Heart right ventricle (tissue), 16 donors: ENCODE measurements around the gene CCDC97. TPM values are rescaled to one million over a fixed set of nuclear protein-coding genes. Genes with fewer than 3 reads are reported as not detected.
A peak's percentile ranks its signal among the peaks of the same experiment; 100 is the strongest.

ENCODE experiments used
- ATAC-seq, 8 donors: fragments of 200-7000 bp; cut with Tn5 transposase; one replicate each; pipeline ENCODE4 v1.9.1; 2020; ENCODE audit warnings: mild to moderate bottlenecking in 8 of 8, moderate library complexity in 8 of 8, moderate number of reproducible peaks in 1 of 8
- DNase-seq, 2 donors: peaks; one replicate each; pipeline ENCODE4 v3.0.0-alpha.2; 2020
- H3K27ac ChIP-seq, 10 donors: fragments of 200-600 bp; sonication (generic) in 2 of 10; one replicate each; pipeline versions ENCODE4 v1.5.0 to v1.8.0; 2020 to 2022; ENCODE audit warnings: mild to moderate bottlenecking in 3 of 10
- H3K27me3 ChIP-seq, 7 donors: fragments of 200-600 bp; one replicate each; pipeline ENCODE4 v1.8.0; 2021 to 2022; ENCODE audit warnings: mild to moderate bottlenecking in 2 of 7
- H3K36me3 ChIP-seq, 9 donors: fragments of 200-600 bp; sonication (generic) in 1 of 9; one replicate each; pipeline versions ENCODE4 v1.5.0 to v1.8.0; 2020 to 2022; ENCODE audit warnings: mild to moderate bottlenecking in 2 of 9
- H3K4me1 ChIP-seq, 9 donors: fragments of 200-600 bp; sonication (generic) in 1 of 9; one replicate each; pipeline versions ENCODE4 v1.5.0 to v1.8.0; 2020 to 2022; ENCODE audit warnings: mild to moderate bottlenecking in 4 of 9
- H3K4me3 ChIP-seq, 10 donors: fragments of 200-600 bp; sonication (generic) in 2 of 10; one replicate each; pipeline versions ENCODE4 v1.5.0 to v1.8.0; 2020 to 2022; ENCODE audit warnings: mild to moderate bottlenecking in 7 of 10, moderate library complexity in 2 of 10
- H3K9me3 ChIP-seq, 11 donors: fragments of 200-600 bp in 10 of 11; sonication (generic) in 2 of 11; one replicate each; pipeline versions ENCODE4 v1.5.0 to v1.8.0; 2013 to 2022; ENCODE audit warnings: mild to moderate bottlenecking in 2 of 11, control low read depth in 1 of 11, moderate library complexity in 1 of 11
- CTCF ChIP-seq, 9 donors: fragments of 200-600 bp; sonication (generic) in 2 of 9; IDR thresholded peaks; one replicate each; pipeline versions ENCODE4 v1.5.0 to v1.8.0; 2021 to 2022; ENCODE audit warnings: antibody characterized with exemption in 9 of 9, mild to moderate bottlenecking in 5 of 9, moderate library complexity in 1 of 9
- WGBS, 2 donors: extraction: QIAGEN DNeasy Blood & Tissue Kit; methylation state at CpG; one replicate each; pipeline ENCODE4 v1.1.7; 2013; ENCODE audit warnings: inconsistent platforms in 1 of 2; 5-methylcytosine and 5-hydroxymethylcytosine counted together
- intact Hi-C, 10 donors: fragments of 100-400 bp; cut with DNase I; formaldehyde crosslinking; loops; one replicate each; pipeline versions ENCODE4 v1.11.1 to v1.14.2; 2022
- polyA plus RNA-seq, 2 donors: library from polyadenylated mRNA; stranded (reverse); fragments of 200-250 nt; gene quantifications; one replicate each; pipeline ENCODE4 v1.2.3, GENCODE V29; 2013
- total RNA-seq, 10 donors: library from RNA; stranded (reverse); fragmentation: NEBNext Ultra II Directional in 3 of 10; extraction: Animal tissue kit (Norgen Biotek cat#: 25700) in 3 of 10; gene quantifications; one replicate each; pipeline versions ENCODE4 v1.2.1 to v1.2.4, GENCODE V29; 2021 to 2023
- donor health status: Arrhythmogenic right ventricular cardiomyopathy.
- donor health status: ischemic (EF 13 %, LVEDD 7.1; RV severe dilation, severe dysfunction).
- donor health status: healthy with polysubstance abuse.
- donor health status: DM: no; HTN: yes; CAD: no.
- donor health status: DM: no; HTN: no; CAD: no.
- donor health status: ischemic (EF 25% LVEDD 6.9; RV normal size, moderate dysfunction).
- donor health status: ischemic (EF 25% LVEDD 5.7; RV mildly dilated, moderate dysfunction).
- donor health status: healthy.
- donor health status: DM: yes; HTN: yes; CAD: no.
- donor health status: Ischemic cardiomyopathy.
- donor health status: ischemic (EF 35%, LVEDD 5.7; RV mildly dilated, moderate dysfunction).
- donor health status: nonischemic (EF 11% LVEDD 7.7; RV severe dilation, severe dysfunction).
- donor health status: DM: yes; HTN: yes; CAD: no.
- donor health status: PGD.
- donor health status: ischemic (EF 29% LVEDD 5.4; RV normal size, mild dysfunction).
- donor health status: nonischemic (EF 23%, LVEDD 6.1; RV moderate dilation, normal function).

Gene CCDC97
- total and polyA plus RNA-seq, 12 donors, result 11.3 to 19.2 (median 16.1) TPM

- Histone ChIP-seq H3K27ac (peak overlapping the region in 7 of 10 donors; percentile 32 to 96 (median 90)), H3K27me3 (no peaks in the 10 kb centered on the region), H3K4me1 (peaks cover 34 to 53% (median 51%) of the 10 kb centered on the region in 9 donors), H3K36me3 (peaks cover 0 to 75% (median 34%) of the 10 kb centered on the region in 9 donors), H3K9me3 (no peaks in the 10 kb centered on the region), H3K4me3 (no peak overlapping the region)
- DNase-seq (no peak), ATAC-seq (no peak)
- intact Hi-C loops, result loop anchor here in 5 of 10 donors (5.0 to 10.0 kb wide), 6 partner anchors 36 to 254 kb away; partner anchors contain the start of genes B3GNT8 (in 1 of the 5), B9D2 (in 1 of the 5), CEACAM21 (in 1 of the 5) and DMAC2 (in 1 of the 5)
- TF ChIP-seq CTCF (IDR thresholded peaks at IDR 0.05), result no peak
- 72 to 82% methylated on average over 7 of the region's 7 CpGs for WGBS, 2 donors
Observed at GRCh38 chr19:41321204-41321599, 11.2 kb downstream of the CCDC97 start.

GRCh38 chr19:41321600-41322270 is 11.8 kb downstream of the CCDC97 start:
- DNase-seq (no peak), ATAC-seq (peak in 1 of 8 donors; percentile 9)
- H3K36me3 ChIP-seq, result peaks cover 0 to 69% (median 29%) of the 10 kb centered on the region in 9 donors
- no peaks in the 10 kb centered on the region for H3K27me3 ChIP-seq
- H3K4me3 ChIP-seq, result no peak overlapping the region
- no peaks in the 10 kb centered on the region for H3K9me3 ChIP-seq
- peak overlapping the region in 9 of 10 donors; percentile 32 to 96 (median 90) for H3K27ac ChIP-seq
- H3K4me1 ChIP-seq, result peaks cover 35 to 58% (median 56%) of the 10 kb centered on the region in 9 donors
- peak; percentile 45 to 80 (median 74) for TF ChIP-seq CTCF (IDR thresholded peaks at IDR 0.05)
- intact Hi-C loops, result loop anchor here in 5 of 10 donors (5.0 to 10.0 kb wide), 6 partner anchors 36 to 253 kb away; partner anchors contain the start of genes B3GNT8 (in 1 of the 5), B9D2 (in 1 of the 5), CEACAM21 (in 1 of the 5) and DMAC2 (in 1 of the 5)
- 51 to 53% methylated on average over 10 of the region's 10 CpGs for WGBS, 2 donors

- ATAC-seq, result no peak
- Histone ChIP-seq H3K27ac (peak overlapping the region; percentile 32 to 96 (median 88)), H3K27me3 (no peaks in the 10 kb centered on the region), H3K36me3 (peaks cover 0 to 62% (median 22%) of the 10 kb centered on the region in 9 donors), H3K4me1 (peaks cover 39 to 65% (median 62%) of the 10 kb centered on the region in 9 donors), H3K9me3 (no peaks in the 10 kb centered on the region), H3K4me3 (no peak overlapping the region)
- 89 to 90% methylated on average over 11 of the region's 11 CpGs for WGBS, 2 donors
- no peak for TF ChIP-seq CTCF (IDR thresholded peaks at IDR 0.05)
- intact Hi-C loops, result loop anchor here in 5 of 10 donors (5.0 to 10.0 kb wide), 6 partner anchors 35 to 252 kb away; partner anchors contain the start of genes B3GNT8 (in 1 of the 5), B9D2 (in 1 of the 5), CEACAM21 (in 1 of the 5) and DMAC2 (in 1 of the 5)
- DNase-seq, result no peak
Observed at GRCh38 chr19:41322451-41322850, 12.5 kb downstream of the CCDC97 start.

- Histone ChIP-seq H3K27ac (peak overlapping the region; percentile 77 to 96 (median 88)), H3K27me3 (no peaks in the 10 kb centered on the region), H3K9me3 (no peaks in the 10 kb centered on the region), H3K4me3 (no peak overlapping the region), H3K36me3 (peaks cover 0 to 56% (median 22%) of the 10 kb centered on the region in 9 donors), H3K4me1 (peaks cover 45 to 71% (median 68%) of the 10 kb centered on the region in 9 donors)
- ATAC-seq, result no peak
- intact Hi-C loops, result loop anchor here in 5 of 10 donors (5.0 to 10.0 kb wide), 6 partner anchors 34 to 252 kb away; partner anchors contain the start of genes B3GNT8 (in 1 of the 5), B9D2 (in 1 of the 5), CEACAM21 (in 1 of the 5) and DMAC2 (in 1 of the 5)
- peak in 1 of 2 donors; percentile 52 for DNase-seq
- 59 to 66% methylated on average over 7 of the region's 7 CpGs for WGBS, 2 donors
- TF ChIP-seq CTCF (IDR thresholded peaks at IDR 0.05), result no peak
Observed at GRCh38 chr19:41323023-41323422, 13.1 kb downstream of the CCDC97 start.
